Central memory CD8-positive, alpha-beta T cell (primary cell): ENCODE results near the gene FAM171A1.

Experiments
- ATAC-seq: fragments of 150-1000 bp; cut with Tn5 transposase; replicated peaks from 2 replicates; pipeline ENCODE4 v1.10.0; 2022; ENCODE audit warnings: mild to moderate bottlenecking, moderate FRiP score, moderate number of reproducible peaks; ENCODE audit not compliant: poor library complexity, severe bottlenecking; ENCODE audit errors: extremely low read depth
- DNase-seq, 2 donors: peaks; one replicate each; pipeline ENCODE4 v3.0.0; 2021; ENCODE audit warnings: low spot score in 2 of 2
- H3K27ac Mint-ChIP-seq: one replicate; pipeline ENCODE4 v1.8.0; 2022; ENCODE audit warnings: low read depth, mild to moderate bottlenecking, moderate library complexity, mixed read lengths
- H3K27me3 Mint-ChIP-seq: one replicate; pipeline ENCODE4 v1.8.0; 2022; ENCODE audit warnings: mixed read lengths
- H3K36me3 Mint-ChIP-seq: one replicate; pipeline ENCODE4 v1.8.0; 2022; ENCODE audit warnings: mild to moderate bottlenecking, moderate library complexity, mixed read lengths; ENCODE audit not compliant: insufficient read depth
- H3K4me1 Mint-ChIP-seq: one replicate; pipeline ENCODE4 v1.8.0; 2022; ENCODE audit warnings: mixed read lengths
- H3K4me3 Mint-ChIP-seq: one replicate; pipeline ENCODE4 v1.8.0; 2022; ENCODE audit warnings: mild to moderate bottlenecking, moderate library complexity, mixed read lengths
- H3K9me3 Mint-ChIP-seq: one replicate; pipeline ENCODE4 v1.8.0; 2022; ENCODE audit warnings: mixed read lengths

Gene FAM171A1

DNA sequence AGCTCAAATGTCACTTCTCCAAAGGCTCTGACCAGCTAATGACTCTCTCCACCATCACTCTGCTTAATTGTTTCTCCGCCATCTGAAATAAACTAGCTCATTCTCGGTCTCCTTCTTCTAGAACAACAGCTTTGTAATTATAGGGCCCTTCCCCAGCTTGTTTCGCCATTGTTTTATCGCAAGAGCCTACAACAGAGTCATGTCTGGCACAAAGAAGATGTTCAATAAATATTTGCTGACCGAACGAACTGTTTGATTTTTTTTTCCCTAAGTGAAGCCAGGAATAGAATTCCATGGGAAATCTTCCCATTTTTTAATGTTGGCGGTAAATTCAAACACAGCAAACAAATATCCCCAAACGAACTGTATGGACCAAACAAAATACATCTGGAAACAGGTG, 138.8 kb downstream of the FAM171A1 start:
- ATAC-seq (no peak), DNase-seq (no peak)
- Mint-ChIP-seq H3K9me3 (no peaks in the 10 kb centered on the region), H3K4me3 (no peak overlapping the region), H3K36me3 (no peaks in the 10 kb centered on the region), H3K4me1 (no peaks in the 10 kb centered on the region), H3K27me3 (no peaks in the 10 kb centered on the region), H3K27ac (no peak overlapping the region)

DNA sequence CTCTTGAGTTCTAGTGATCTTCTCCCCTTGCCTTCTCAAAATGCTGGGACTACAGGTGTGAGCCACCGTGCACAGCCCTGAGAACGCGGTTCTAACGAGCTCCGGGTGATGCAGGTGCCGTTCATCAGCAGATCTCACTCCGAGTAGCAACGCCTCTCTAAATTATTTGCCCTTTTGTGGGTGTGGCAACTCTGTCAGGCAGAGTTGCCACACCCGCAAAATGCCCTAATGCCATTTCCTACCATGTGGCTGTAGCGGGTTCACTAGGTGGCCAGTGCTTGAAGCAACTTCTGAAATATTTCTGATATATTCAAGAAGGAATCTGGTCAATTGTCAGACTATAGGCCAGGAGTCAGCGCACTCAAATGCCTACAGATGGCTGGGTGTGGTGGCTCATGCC, 139.7 kb downstream of the FAM171A1 start:
- DNase-seq, result no peak
- no peaks in the 10 kb centered on the region for H3K9me3 Mint-ChIP-seq
- no peak overlapping the region for H3K4me3 Mint-ChIP-seq
- ATAC-seq, result no peak
- H3K27me3 Mint-ChIP-seq, result no peaks in the 10 kb centered on the region
- no peaks in the 10 kb centered on the region for H3K4me1 Mint-ChIP-seq
- H3K36me3 Mint-ChIP-seq, result no peaks in the 10 kb centered on the region
- no peak overlapping the region for H3K27ac Mint-ChIP-seq

DNA sequence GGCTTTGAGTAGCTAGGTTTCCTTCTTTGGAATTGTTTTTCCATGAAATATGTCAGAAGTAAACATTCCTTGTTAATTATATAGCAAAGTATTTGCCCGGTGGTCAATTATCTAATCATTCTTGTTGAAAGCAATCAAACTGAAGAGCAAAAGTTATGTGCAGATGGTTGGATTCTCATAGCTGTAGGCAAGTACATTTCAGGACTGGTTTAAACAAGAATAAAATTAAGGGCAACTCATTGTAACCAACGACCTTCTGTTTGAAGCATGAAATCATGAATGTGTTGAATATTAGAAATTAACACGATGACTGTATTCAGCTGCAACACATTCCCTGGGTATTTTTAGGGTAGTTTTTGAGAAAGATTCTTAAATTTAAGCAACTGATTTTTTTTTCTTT, 140.8 kb downstream of the FAM171A1 start:
- Mint-ChIP-seq H3K9me3 (no peaks in the 10 kb centered on the region), H3K27ac (no peak overlapping the region), H3K27me3 (no peaks in the 10 kb centered on the region), H3K36me3 (no peaks in the 10 kb centered on the region), H3K4me1 (no peaks in the 10 kb centered on the region), H3K4me3 (no peak overlapping the region)
- ATAC-seq (no peak), DNase-seq (no peak)

DNA sequence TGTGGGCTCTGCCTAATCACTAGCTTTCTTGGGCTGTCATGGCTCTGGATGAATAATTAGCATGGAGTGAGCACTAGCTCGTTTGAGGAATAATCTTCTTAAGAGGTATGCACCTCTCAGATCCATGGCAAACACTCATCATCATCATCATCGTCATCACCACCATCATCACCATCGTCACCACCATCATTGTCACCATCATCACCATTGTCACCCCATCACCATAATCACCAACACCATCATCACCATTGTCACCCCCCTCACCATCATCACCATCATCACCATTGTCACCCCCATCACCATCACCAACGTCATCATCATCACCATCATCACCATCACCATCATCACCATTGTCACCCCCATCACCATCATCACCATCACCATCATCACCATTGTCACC, 141.8 kb downstream of the FAM171A1 start:
- H3K9me3 Mint-ChIP-seq, result peaks cover 4% of the 10 kb centered on the region
- H3K4me1 Mint-ChIP-seq, result no peaks in the 10 kb centered on the region
- DNase-seq (no peak), ATAC-seq (no peak)
- no peaks in the 10 kb centered on the region for H3K36me3 Mint-ChIP-seq
- H3K4me3 Mint-ChIP-seq, result no peak overlapping the region
- no peak overlapping the region for H3K27ac Mint-ChIP-seq
- H3K27me3 Mint-ChIP-seq, result no peaks in the 10 kb centered on the region

DNA sequence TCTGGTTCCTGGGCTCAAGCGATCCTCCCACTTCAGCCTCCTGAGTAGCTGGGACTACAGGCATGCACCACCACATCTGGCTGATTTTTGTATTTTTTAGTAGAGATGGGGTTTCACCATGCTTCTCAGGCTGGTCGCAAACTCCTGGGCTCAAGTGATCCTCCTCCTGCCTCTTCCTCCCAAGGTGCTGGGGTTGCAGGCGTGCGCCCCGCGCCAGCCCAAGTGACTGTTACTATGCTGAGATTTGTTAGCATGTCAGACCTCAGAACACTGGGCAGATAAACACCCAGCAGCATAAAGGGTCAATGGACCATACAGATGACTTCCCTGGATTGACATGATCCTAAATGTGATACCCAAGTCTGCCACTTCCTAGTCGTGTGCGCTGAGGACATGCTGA, 142.7 kb downstream of the FAM171A1 start:
- no peaks in the 10 kb centered on the region for H3K36me3 Mint-ChIP-seq
- ATAC-seq (no peak), DNase-seq (no peak)
- peaks cover 10% of the 10 kb centered on the region for H3K9me3 Mint-ChIP-seq
- no peaks in the 10 kb centered on the region for H3K27me3 Mint-ChIP-seq
- no peak overlapping the region for H3K4me3 Mint-ChIP-seq
- no peak overlapping the region for H3K27ac Mint-ChIP-seq
- H3K4me1 Mint-ChIP-seq, result no peaks in the 10 kb centered on the region

DNA sequence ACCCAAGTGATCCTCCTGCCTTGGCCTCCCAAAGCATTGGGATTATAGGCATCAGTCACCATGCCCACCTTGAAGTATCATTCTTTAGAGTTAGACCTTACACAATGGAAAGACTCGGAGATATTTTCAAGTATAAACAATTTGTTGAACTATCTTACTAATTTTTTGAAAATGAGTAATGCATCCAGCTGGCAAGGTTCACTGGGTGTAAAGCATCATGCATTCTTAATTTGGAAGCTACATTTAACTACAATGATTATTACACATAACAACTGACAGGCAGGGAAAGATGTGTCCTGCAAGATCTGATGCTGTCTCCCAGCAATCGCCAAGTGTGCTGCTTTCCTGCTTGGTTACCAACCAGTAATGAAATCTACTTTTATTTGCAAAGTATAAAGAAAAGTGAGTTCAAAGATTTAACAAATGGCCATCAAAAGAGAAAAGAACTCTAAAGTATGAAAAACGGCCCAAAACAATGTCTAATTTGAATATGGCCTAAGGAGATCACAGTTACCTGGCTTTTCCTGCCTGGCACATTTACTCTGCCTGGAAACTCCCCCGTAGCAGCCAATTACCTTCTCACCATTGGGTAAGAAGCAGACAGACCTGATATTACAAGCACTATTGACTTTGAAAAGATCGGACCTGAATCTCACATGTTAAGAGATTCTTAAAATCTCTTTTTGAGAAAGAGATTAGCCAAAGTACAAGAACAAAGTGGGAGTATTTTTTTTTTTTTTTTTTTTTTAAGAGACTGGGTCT, 143.3 kb downstream of the FAM171A1 start:
- ATAC-seq, result no peak
- H3K27ac Mint-ChIP-seq, result no peak overlapping the region
- no peaks in the 10 kb centered on the region for H3K27me3 Mint-ChIP-seq
- no peak for DNase-seq
- no peaks in the 10 kb centered on the region for H3K4me1 Mint-ChIP-seq
- H3K4me3 Mint-ChIP-seq, result no peak overlapping the region
- peaks cover 10% of the 10 kb centered on the region for H3K9me3 Mint-ChIP-seq
- H3K36me3 Mint-ChIP-seq, result no peaks in the 10 kb centered on the region

DNA sequence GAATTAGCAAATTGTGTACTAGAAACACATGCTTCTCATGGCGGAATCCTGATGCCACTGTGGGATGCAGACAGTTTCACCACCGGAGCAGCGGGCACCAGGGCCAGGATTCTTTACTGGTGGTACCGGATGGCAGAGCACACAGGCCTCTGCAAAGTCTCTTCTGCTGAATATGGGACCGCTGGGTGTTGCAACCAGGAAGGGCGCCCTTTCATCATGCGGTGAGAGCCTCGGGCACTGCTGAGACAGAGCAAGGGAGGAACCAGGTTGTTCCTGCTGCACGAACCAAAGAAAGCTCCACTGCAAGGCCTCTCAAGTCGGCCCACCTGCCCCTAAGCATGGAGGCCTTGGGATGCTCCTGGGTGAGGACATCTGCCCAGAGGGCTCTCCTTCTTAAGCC, 145.6 kb downstream of the FAM171A1 start:
- H3K27ac Mint-ChIP-seq, result no peak overlapping the region
- H3K4me3 Mint-ChIP-seq, result no peak overlapping the region
- DNase-seq, result no peak
- H3K36me3 Mint-ChIP-seq, result no peaks in the 10 kb centered on the region
- peaks cover 10% of the 10 kb centered on the region for H3K9me3 Mint-ChIP-seq
- ATAC-seq, result no peak
- no peaks in the 10 kb centered on the region for H3K27me3 Mint-ChIP-seq
- no peaks in the 10 kb centered on the region for H3K4me1 Mint-ChIP-seq

DNA sequence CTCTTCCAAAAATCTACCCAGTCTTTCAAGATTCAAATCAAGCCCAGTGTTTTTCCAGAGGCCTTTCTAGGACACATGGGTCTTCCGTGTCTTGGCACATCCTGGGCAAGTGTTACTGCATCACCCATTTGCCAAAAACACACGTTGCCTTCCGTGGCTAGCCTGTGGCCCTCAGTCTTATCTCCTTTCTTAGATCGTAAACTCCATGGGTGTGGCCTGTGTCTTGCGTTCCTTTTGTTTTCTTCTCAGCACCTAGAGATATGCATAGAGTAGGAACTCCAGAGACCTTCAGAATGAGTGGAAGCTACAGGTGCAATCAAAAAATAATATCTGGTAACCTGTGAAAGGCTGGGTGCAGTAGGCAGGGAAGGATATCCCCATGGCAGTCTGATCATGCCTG, 146.1 kb downstream of the FAM171A1 start:
- ATAC-seq (no peak), DNase-seq (no peak)
- Mint-ChIP-seq H3K9me3 (peaks cover 10% of the 10 kb centered on the region), H3K4me1 (no peaks in the 10 kb centered on the region), H3K4me3 (no peak overlapping the region), H3K36me3 (no peaks in the 10 kb centered on the region), H3K27ac (no peak overlapping the region), H3K27me3 (no peaks in the 10 kb centered on the region)

DNA sequence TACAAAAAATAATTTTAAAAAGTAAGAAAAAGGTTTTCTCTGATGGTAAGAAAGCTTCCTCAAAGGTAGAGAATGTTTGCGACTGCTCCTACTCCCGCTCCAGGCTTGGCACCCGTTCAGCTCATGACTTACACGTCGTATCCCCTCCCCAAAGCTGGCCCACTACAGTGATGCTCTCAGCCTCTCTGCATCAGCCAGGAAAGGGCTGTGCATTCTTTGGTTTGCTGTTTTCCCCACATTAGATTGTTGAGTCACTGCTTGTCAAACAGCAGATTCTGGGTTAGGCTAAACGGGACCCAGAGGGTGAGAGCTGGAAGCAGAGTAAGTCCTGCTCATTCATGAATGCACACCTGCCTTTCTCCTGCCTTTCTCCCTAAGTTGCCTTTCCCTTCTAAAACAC, 147.9 kb downstream of the FAM171A1 start:
- no peak overlapping the region for H3K4me3 Mint-ChIP-seq

DNA sequence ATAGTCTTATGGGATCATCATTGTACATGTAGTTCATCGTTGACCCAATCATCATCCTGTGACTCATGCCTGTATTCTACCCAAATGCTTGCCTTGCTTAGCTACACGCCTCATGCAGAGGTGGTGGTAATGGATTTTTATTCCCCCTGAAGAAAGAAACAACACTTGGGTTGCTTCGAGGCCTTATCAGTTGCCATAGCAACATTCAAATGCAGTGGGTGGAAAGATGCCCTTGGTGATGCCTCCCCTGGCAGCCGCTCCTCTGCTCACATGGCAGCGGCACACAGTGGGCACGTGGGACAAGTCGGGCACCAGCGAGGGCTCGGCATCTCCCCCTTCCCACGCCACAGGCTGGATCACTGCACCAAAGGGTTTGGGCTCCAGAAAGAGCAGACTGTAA, 148.6 kb downstream of the FAM171A1 start:
- DNase-seq (no peak), ATAC-seq (no peak)
- H3K9me3 Mint-ChIP-seq, result peaks cover 10% of the 10 kb centered on the region
- H3K27ac Mint-ChIP-seq, result no peak overlapping the region
- H3K4me3 Mint-ChIP-seq, result no peak overlapping the region
- no peaks in the 10 kb centered on the region for H3K36me3 Mint-ChIP-seq
- H3K27me3 Mint-ChIP-seq, result no peaks in the 10 kb centered on the region
- H3K4me1 Mint-ChIP-seq, result no peaks in the 10 kb centered on the region

More for the DNA sequence above, 147.9 kb downstream of the FAM171A1 start:
- Mint-ChIP-seq H3K4me1 (no peaks in the 10 kb centered on the region), H3K9me3 (peaks cover 10% of the 10 kb centered on the region), H3K36me3 (no peaks in the 10 kb centered on the region), H3K27me3 (no peaks in the 10 kb centered on the region), H3K27ac (no peak overlapping the region)
- no peak for DNase-seq
- no peak for ATAC-seq

DNA sequence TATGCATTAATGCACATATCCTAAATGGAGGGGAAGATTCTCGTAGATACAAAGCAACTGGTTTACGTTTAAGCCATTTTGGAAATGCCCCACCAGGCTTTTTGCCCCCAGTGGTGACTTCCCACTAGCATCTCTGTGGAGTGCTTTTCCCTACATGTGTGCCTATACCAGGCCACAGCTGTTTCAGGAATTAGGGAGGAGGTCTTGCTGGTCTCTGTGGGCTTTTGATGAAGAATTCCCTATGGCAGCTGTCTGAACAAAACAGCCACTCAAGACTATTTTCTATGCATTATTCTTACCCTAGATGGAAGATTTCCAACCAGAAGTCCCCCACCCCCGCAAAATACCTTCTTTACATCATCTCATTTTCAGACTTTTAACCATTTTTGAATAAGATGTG, 150.6 kb downstream of the FAM171A1 start:
- H3K4me3 Mint-ChIP-seq, result no peak overlapping the region
- peaks cover 10% of the 10 kb centered on the region for H3K9me3 Mint-ChIP-seq
- no peaks in the 10 kb centered on the region for H3K4me1 Mint-ChIP-seq
- H3K27me3 Mint-ChIP-seq, result no peaks in the 10 kb centered on the region
- H3K36me3 Mint-ChIP-seq, result peaks cover 3% of the 10 kb centered on the region
- DNase-seq (no peak), ATAC-seq (no peak)
- no peak overlapping the region for H3K27ac Mint-ChIP-seq

DNA sequence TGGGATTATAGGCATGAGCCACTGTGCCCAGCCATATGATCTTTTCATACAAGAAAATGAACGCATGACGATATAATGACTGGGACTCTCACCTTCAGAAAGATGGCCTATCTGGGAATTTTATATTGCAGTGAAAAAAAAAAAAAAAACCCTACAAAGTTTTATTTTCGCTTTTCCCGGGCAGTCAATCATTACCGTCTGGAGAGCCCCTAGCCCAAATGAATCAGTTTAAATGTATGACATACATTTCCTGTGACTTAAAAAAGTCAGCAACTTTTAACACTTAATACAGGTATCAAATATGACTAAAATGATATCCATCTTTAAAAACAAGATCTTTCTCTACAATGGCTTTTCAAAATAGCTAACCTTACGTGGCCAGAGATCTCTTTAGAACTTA, 154.4 kb downstream of the FAM171A1 start:
- Mint-ChIP-seq H3K4me1 (no peaks in the 10 kb centered on the region), H3K36me3 (peaks cover 5% of the 10 kb centered on the region)

DNA sequence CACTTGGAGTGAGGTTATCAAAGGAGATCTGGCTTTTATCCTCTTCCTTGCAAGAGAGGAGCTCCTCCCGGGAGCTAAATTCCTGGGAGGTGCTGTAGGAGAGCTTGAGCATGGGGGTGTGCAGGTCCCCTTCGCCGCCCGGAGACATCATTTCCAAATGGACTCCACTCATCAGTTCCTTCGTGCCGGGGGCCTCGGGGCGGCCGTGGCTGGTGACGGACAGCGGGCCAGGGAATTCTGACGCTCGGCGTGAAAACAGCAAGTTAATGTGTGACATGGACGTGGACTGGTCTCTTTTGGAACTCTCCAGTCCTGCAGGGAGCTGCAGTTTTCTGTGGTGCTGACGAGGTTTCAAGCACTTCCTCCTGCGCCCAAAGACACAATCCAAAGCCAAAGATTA, 156.9 kb downstream of the FAM171A1 start:
- ATAC-seq, result no peak
- Mint-ChIP-seq H3K27me3 (no peaks in the 10 kb centered on the region), H3K4me1 (peaks cover 12% of the 10 kb centered on the region), H3K9me3 (no peaks in the 10 kb centered on the region), H3K27ac (no peak overlapping the region), H3K36me3 (peaks cover 5% of the 10 kb centered on the region), H3K4me3 (no peak overlapping the region)
- DNase-seq, result no peak

More for the DNA sequence above, 154.4 kb downstream of the FAM171A1 start:
- H3K27me3 Mint-ChIP-seq, result no peaks in the 10 kb centered on the region
- H3K4me3 Mint-ChIP-seq, result no peak overlapping the region
- DNase-seq (no peak), ATAC-seq (no peak)
- H3K27ac Mint-ChIP-seq, result no peak overlapping the region
- H3K9me3 Mint-ChIP-seq, result no peaks in the 10 kb centered on the region
